NCI-H748 treated with DMSO at 0.1 percent for 48 hours (cell line): ENCODE data around the gene ARHGAP11B.
"Not testable (repeated sequence)": the region's sequence is repeated elsewhere in the genome, so short reads cannot be mapped to it uniquely, and the experiment has no call there.

Experiments
- DNase-seq: peaks from one replicate; lab custom pipeline; 2025; lab: John Stamatoyannopoulos, UW

The ARHGAP11B gene

GRCh38 chr15:30625436-30626193 is at the start of gene ARHGAP11B:
TSS of gene ARHGAP11B (plus strand) at chr15:30626128.
- DNase-seq = not testable (repeated sequence)

DNA sequence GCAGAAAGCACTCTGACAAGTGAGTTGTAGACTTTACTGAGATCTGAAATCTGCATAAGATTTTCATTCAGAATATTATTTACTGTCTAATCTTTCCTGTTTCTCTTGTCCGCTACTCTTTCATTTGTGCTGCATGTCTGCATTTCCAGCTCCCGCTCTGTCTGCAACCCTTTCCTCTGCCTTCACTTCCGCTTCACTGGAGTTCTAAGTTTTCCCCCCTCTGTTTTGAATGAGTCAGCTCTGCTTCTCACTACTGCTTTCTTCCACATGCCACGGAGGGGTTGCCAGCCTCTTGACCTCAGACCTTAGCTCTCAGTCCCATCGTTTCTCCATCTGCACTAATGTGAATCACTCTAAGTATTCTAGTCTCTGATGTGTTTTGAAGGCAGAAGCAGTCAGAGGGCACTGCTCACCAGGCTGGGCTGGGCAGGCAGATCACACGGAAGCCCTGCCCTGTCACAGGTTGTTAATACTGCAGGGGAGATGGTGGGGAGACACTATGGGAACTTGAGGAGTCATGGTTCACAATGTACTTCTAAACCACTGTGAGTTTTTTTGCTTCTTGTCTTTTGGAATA is 46.4 kb upstream of the ARHGAP11B start:
- DNase-seq = not testable (repeated sequence)

GRCh38 chr15:30580716-30581115 is 45.2 kb upstream of the ARHGAP11B start:
- DNase-seq = not testable (repeated sequence)

GRCh38 chr15:30598953-30599352 is 27.0 kb upstream of the ARHGAP11B start:
- not testable (repeated sequence) for DNase-seq

DNA sequence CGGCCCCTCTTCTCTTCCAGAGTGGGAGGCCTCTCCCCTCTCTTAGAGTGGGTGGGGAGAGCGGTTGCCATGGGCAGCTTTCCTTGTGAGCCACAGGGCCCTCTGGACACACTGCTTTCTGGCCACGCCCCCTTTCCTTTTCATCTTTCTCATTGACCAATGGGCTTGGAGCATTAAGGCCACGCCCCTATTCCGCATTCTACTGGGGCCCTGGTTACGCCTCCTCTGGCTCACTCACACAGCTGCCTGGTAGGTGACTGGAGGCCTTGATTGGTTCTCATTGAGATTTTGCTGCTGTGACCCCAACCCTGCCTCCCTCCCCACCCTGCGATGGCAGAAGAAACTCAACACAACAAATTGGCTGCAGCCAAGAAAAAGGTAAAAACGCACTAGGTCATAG is 22.1 kb upstream of the ARHGAP11B start, which contains the start of gene GOLGA8H:
Gene GOLGA8H (plus strand): TSS at position 233 of the 400 bp plus-strand sequence. CDS start 98 bp downstream, at position 331.
- not testable (repeated sequence) for DNase-seq

- not testable (repeated sequence) for DNase-seq
These were observed 13.7 kb upstream of the ARHGAP11B start for GRCh38 chr15:30612271-30612670.

GRCh38 chr15:30621342-30621741 is 4.6 kb upstream of the ARHGAP11B start:
- DNase-seq = not testable (repeated sequence)

- not testable (repeated sequence) for DNase-seq
These were observed 252 bp downstream of the ARHGAP11B start for GRCh38 chr15:30626194-30626565.

DNA sequence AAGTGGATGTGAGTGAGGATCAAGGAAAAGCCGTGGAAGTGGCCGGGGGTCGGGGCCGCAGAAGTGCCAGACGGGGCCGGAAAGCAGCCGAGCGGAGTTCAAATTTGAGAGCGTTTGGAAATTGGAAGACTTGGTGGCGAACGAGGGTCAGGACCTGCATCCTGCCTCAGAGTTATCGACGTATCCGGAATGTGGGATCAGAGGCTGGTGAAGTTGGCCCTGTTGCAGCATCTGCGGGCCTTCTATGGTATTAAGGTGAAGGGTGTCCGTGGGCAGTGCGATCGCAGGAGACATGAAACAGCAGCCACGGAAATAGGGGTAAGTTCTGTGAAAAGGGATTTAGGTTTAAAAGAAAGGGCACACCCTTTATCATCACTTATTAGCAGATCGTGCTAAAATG is 704 bp downstream of the ARHGAP11B start:
- DNase-seq = not testable (repeated sequence)

- no peak for DNase-seq
These were observed 24.3 kb downstream of the ARHGAP11B start for GRCh38 chr15:30650012-30650929.

GRCh38 chr15:30661154-30661553 is 35.2 kb downstream of the ARHGAP11B start:
- DNase-seq = not testable (repeated sequence)

- DNase-seq = not testable (repeated sequence)
These were observed 43.7 kb downstream of the ARHGAP11B start for GRCh38 chr15:30669621-30670020.

- no peak for DNase-seq
These were observed 44.1 kb downstream of the ARHGAP11B start for GRCh38 chr15:30670056-30670455.

GRCh38 chr15:30671309-30671708 is 45.4 kb downstream of the ARHGAP11B start:
- no peak for DNase-seq

GRCh38 chr15:30675126-30675525 is 49.2 kb downstream of the ARHGAP11B start:
- DNase-seq = no peak

GRCh38 chr15:30675891-30676290 is 50.0 kb downstream of the ARHGAP11B start:
- not testable (repeated sequence) for DNase-seq

GRCh38 chr15:30680997-30681396 is 55.1 kb downstream of the ARHGAP11B start:
- DNase-seq = not testable (repeated sequence)

GRCh38 chr15:30685709-30686285 is 59.9 kb downstream of the ARHGAP11B start:
- DNase-seq = not testable (repeated sequence)

- DNase-seq = not testable (repeated sequence)
These were observed 60.7 kb downstream of the ARHGAP11B start for GRCh38 chr15:30686651-30687050.
